Left lung (tissue), 10 donors: ENCODE data around the gene ZBTB24. TPM values are rescaled to one million over a fixed set of nuclear protein-coding genes. Genes with fewer than 3 reads are reported as not detected.

Source experiments
- ATAC-seq: fragments of 200-7000 bp; cut with Tn5 transposase; one replicate; pipeline ENCODE4 v1.9.1; 2020; ENCODE audit warnings: moderate library complexity
- DNase-seq, 4 donors: peaks; one replicate each; pipeline ENCODE4 v3.0.0-alpha.2; 2013 to 2020
- H3K27ac ChIP-seq, 2 donors: fragments of 200-600 bp; sonication (generic) in 1 of 2; one replicate each; pipeline versions ENCODE4 v1.5.0 to v1.8.0; 2020 to 2021
- H3K27me3 ChIP-seq, 2 donors: fragments of 200-600 bp; sonication (generic) in 1 of 2; one replicate each; pipeline versions ENCODE4 v1.5.0 to v1.8.0; 2020 to 2021
- H3K36me3 ChIP-seq, 2 donors: fragments of 200-600 bp; sonication (generic) in 1 of 2; one replicate each; pipeline versions ENCODE4 v1.5.0 to v1.8.0; 2020 to 2021
- H3K4me1 ChIP-seq, 2 donors: fragments of 200-600 bp; one replicate each; pipeline ENCODE4 v1.8.0; 2021
- H3K4me3 ChIP-seq, 2 donors: fragments of 200-600 bp; sonication (generic) in 1 of 2; one replicate each; pipeline versions ENCODE4 v1.5.0 to v1.8.0; 2020 to 2021; ENCODE audit warnings: mild to moderate bottlenecking in 1 of 2
- H3K9me3 ChIP-seq, 2 donors: fragments of 200-600 bp; sonication (generic) in 1 of 2; one replicate each; pipeline versions ENCODE4 v1.5.0 to v1.8.0; 2020 to 2021
- intact Hi-C, 2 donors: fragments of 100-400 bp; cut with DNase I; formaldehyde crosslinking; loops; one replicate each; pipeline versions ENCODE4 v1.11.2 to v1.14.2; 2022
- polyA plus RNA-seq, 6 donors: library from polyadenylated mRNA; unstranded; fragments of 120-200 nt; gene quantifications; one replicate each; pipeline ENCODE4 v1.2.1, GENCODE V29; 2013; ENCODE audit not compliant: insufficient read length in 6 of 6
- total RNA-seq, 2 donors: library from RNA; stranded (reverse); fragmentation: NEBNext Ultra II Directional; extraction: Animal tissue kit (Norgen Biotek cat#: 25700); gene quantifications; one replicate each; pipeline ENCODE4 v1.2.1, GENCODE V29; 2021
- TF ChIP-seq, protein P1 (sequence below), 2 donors: fragments of 200-600 bp; sonication (generic) in 1 of 2; IDR thresholded peaks; one replicate each; pipeline versions ENCODE4 v1.5.0 to v1.8.0; 2021; ENCODE audit warnings: antibody characterized with exemption in 2 of 2
- donor health status: DM: no; HTN: yes; CAD: no.
- donor health status: DM: no; HTN: no; CAD: no.

Gene ZBTB24
- total and polyA plus RNA-seq, 8 donors, result 7.3 to 14.5 (median 13.6) TPM

DNA sequence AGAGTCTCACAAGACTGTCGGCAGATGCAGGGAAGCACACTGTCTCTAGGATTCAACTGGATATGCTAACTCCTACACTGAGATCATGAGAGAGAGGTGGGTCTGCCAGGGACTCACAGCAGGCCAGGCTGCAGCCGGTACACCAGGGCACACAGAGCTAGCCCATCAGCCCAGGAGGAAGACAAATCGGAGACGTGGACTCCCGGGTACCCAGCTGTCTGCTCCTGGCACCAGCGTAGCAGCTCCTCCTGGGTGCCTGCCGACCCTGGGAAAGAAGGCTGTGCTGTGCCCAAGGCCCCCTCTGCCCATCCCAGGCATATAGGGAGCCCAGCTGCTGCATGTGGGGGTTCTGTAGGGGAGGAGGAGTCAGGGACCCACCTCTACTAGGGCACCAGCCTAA lies 34.4 kb downstream of the ZBTB24 start:
- ATAC-seq (no peak), DNase-seq (no peak)
- TF ChIP-seq, protein P1, sequence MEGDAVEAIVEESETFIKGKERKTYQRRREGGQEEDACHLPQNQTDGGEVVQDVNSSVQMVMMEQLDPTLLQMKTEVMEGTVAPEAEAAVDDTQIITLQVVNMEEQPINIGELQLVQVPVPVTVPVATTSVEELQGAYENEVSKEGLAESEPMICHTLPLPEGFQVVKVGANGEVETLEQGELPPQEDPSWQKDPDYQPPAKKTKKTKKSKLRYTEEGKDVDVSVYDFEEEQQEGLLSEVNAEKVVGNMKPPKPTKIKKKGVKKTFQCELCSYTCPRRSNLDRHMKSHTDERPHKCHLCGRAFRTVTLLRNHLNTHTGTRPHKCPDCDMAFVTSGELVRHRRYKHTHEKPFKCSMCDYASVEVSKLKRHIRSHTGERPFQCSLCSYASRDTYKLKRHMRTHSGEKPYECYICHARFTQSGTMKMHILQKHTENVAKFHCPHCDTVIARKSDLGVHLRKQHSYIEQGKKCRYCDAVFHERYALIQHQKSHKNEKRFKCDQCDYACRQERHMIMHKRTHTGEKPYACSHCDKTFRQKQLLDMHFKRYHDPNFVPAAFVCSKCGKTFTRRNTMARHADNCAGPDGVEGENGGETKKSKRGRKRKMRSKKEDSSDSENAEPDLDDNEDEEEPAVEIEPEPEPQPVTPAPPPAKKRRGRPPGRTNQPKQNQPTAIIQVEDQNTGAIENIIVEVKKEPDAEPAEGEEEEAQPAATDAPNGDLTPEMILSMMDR (IDR thresholded peaks at IDR 0.05), result no peak
- H3K9me3 ChIP-seq, result no peaks in the 10 kb centered on the region
- intact Hi-C loops, result no loop called here
- no peak overlapping the region for H3K4me3 ChIP-seq
- peaks cover 0 to 16% of the 10 kb centered on the region in 2 donors for H3K4me1 ChIP-seq
- H3K27me3 ChIP-seq, result no peaks in the 10 kb centered on the region
- H3K36me3 ChIP-seq, result peaks cover 0 to 82% of the 10 kb centered on the region in 2 donors
- H3K27ac ChIP-seq, result peak overlapping the region in 1 of 2 donors; percentile 21

DNA sequence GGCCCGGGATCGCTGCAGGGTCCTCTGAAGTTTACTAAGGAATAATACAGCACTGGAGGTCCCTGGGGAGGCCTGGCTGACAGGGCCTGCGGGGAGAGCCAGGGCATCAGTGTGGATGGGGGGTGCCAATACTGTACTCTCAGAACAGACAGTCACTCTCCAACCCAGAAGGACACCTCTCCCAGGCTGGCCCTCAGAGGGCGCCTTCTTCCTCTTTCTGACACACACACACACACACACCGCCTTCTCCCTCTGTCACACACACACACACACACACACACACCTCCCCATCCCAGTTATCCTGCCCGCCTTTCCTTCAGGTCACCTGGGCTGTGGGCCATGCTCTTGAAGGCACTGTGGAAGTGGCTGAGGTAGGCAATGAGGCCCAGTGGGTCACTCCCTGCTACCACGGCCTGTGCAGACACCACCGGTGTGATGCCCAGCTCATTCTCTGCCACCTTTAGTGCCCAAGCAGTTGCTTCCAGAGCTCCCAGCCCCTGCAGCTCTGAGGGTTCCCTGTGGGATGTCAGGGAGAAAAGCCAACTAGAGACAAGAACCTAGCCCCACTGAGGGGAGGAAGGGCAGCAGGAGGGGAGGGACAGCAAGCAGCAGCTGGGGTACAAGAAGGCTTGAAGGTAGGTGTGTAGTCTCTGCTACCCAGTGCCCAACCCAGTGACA lies 35.0 kb downstream of the ZBTB24 start:
- intact Hi-C loops, result no loop called here
- Histone ChIP-seq H3K4me1 (peaks cover 0 to 10% of the 10 kb centered on the region in 2 donors), H3K27ac (peak overlapping the region in 1 of 2 donors; percentile 21), H3K27me3 (no peaks in the 10 kb centered on the region), H3K36me3 (peaks cover 0 to 86% of the 10 kb centered on the region in 2 donors), H3K9me3 (no peaks in the 10 kb centered on the region), H3K4me3 (no peak overlapping the region)
- DNase-seq (no peak), ATAC-seq (no peak)
- TF ChIP-seq, protein P1 (IDR thresholded peaks at IDR 0.05), result no peak

DNA sequence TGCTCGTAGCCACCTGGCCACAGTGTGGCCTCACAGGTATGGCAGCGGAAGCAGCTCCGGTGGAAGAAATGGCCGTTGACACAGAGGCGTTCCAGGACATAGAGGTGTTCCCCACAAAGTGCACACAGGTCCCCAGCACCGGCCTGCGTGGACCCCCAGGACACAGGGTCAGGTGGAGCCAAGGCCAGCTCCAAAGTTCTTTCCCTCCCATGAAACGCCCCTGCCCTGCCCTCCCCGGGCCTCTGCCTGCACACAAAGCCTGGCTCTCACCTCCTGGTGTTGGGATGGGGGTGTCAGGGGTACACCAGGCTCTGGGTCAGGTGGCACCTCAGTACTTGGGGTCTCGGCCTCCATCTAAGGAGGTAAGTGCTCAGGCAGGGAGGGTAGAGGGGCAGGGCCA lies 35.9 kb downstream of the ZBTB24 start:
- H3K27me3 ChIP-seq, result no peaks in the 10 kb centered on the region
- TF ChIP-seq, protein P1 (IDR thresholded peaks at IDR 0.05), result no peak
- peaks cover 0 to 13% of the 10 kb centered on the region in 2 donors for H3K4me1 ChIP-seq
- no peak overlapping the region for H3K4me3 ChIP-seq
- peaks cover 0 to 86% of the 10 kb centered on the region in 2 donors for H3K36me3 ChIP-seq
- H3K27ac ChIP-seq, result no peak overlapping the region
- intact Hi-C loops, result no loop called here
- DNase-seq (no peak), ATAC-seq (no peak)
- H3K9me3 ChIP-seq, result no peaks in the 10 kb centered on the region

DNA sequence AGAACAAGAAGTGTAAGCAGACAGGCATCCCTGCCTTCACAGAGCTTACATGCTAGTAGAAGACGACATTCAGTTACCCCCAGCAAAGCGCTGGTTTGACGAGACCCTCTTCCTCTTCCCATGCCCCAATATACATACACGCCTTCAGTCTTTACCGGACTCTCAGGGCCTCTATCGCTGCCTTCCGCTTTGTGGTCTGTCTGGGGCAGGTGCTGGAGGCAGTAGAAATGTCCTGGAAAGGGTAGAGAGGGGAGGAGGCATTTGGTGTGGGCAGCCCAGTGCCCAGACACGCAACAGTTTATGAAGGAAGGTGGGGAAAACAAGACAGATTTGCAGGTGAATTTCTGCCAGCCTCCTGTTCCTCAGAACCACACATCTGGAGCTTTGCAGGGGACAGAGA lies 36.5 kb downstream of the ZBTB24 start:
- no peak overlapping the region for H3K4me3 ChIP-seq
- peaks cover 0 to 80% of the 10 kb centered on the region in 2 donors for H3K36me3 ChIP-seq
- H3K27ac ChIP-seq, result no peak overlapping the region
- ATAC-seq (no peak), DNase-seq (no peak)
- no peaks in the 10 kb centered on the region for H3K27me3 ChIP-seq
- no peaks in the 10 kb centered on the region for H3K9me3 ChIP-seq
- TF ChIP-seq, protein P1 (IDR thresholded peaks at IDR 0.05), result no peak
- intact Hi-C loops, result no loop called here
- H3K4me1 ChIP-seq, result peaks cover 5 to 18% of the 10 kb centered on the region in 2 donors

DNA sequence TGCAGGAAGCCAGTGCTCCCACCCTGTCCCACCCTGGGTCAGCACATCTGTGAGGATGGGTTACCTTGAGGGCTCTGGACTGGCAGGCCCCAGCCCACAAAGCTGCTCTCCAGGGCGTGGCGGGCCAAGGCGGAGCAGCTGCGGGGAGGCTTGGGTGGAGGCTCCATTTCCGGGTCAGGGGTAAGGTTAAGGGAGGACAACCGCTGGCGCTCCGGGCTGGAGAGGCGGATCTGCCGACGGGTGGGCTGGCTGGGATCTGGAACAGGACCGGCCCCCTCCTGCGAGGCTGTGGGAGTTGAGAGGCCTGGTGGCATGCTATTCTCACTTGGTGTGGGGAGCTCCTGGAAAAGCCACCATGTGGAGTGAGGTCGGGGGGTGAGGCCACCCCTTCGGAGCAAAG lies 36.9 kb downstream of the ZBTB24 start:
- Histone ChIP-seq H3K9me3 (no peaks in the 10 kb centered on the region), H3K27ac (no peak overlapping the region), H3K4me3 (no peak overlapping the region), H3K36me3 (peaks cover 0 to 77% of the 10 kb centered on the region in 2 donors), H3K4me1 (peaks cover 8 to 23% of the 10 kb centered on the region in 2 donors), H3K27me3 (no peaks in the 10 kb centered on the region)
- TF ChIP-seq, protein P1 (IDR thresholded peaks at IDR 0.05), result no peak
- DNase-seq, result no peak
- intact Hi-C loops, result no loop called here
- ATAC-seq, result no peak
